ENCODE results near the gene ZNF428. TPM values are rescaled to one million over a fixed set of nuclear protein-coding genes. Genes with fewer than 3 reads are reported as not detected.

ZNF428 gene
- total RNA-seq, 6 experiments from 2014 or later = 10.9 to 16.7 (median 13.3) TPM

- Histone ChIP-seq H3K9me3 (no peaks in the 10 kb centered on the region), H3K27ac (no peak overlapping the region), H3K36me3 (no peaks in the 10 kb centered on the region), H3K4me1 (peaks cover 0 to 3% (median under 1%) of the 10 kb centered on the region in 4 donors), H3K27me3 (no peaks in the 10 kb centered on the region), H3K4me3 (no peak overlapping the region)
- intact Hi-C loops (cut with DNase I) = no loop called here
- no peak for ATAC-seq
- DNase-seq = no peak
- 88% methylated on average over 5 of the region's 5 CpGs for WGBS (ENCODE audit: insufficient coverage, low coverage, low lambda C conversion rate, missing lambda C conversion rate)
- TF ChIP-seq CTCF (IDR thresholded peaks at IDR 0.05) (no peak), POLR2A (IDR thresholded peaks at IDR 0.05) (no peak)
These were observed 49.8 kb downstream of the ZNF428 start for GRCh38 chr19:43569657-43570056.

GRCh38 chr19:43564800-43565199 lies 54.6 kb downstream of the ZNF428 start:
- intact Hi-C loops (cut with DNase I) = no loop called here
- WGBS (ENCODE audit: insufficient coverage, low coverage, low lambda C conversion rate, missing lambda C conversion rate) = 71% methylated on average over 6 of the region's 9 CpGs
- no peak for TF ChIP-seq POLR2A (IDR thresholded peaks at IDR 0.05)
- TF ChIP-seq CTCF (IDR thresholded peaks at IDR 0.05) = no peak
- ATAC-seq (no peak), DNase-seq (no peak)
- Histone ChIP-seq H3K4me3 (no peak overlapping the region), H3K27ac (no peak overlapping the region), H3K9me3 (no peaks in the 10 kb centered on the region), H3K4me1 (no peaks in the 10 kb centered on the region), H3K27me3 (no peaks in the 10 kb centered on the region), H3K36me3 (no peaks in the 10 kb centered on the region)

GRCh38 chr19:43563816-43564457 lies 55.5 kb downstream of the ZNF428 start:
- no peak overlapping the region for H3K27ac ChIP-seq
- H3K9me3 ChIP-seq = no peaks in the 10 kb centered on the region
- no peaks in the 10 kb centered on the region for H3K4me1 ChIP-seq
- WGBS (ENCODE audit: insufficient coverage, low coverage, low lambda C conversion rate, missing lambda C conversion rate) = 90% methylated on average over 10 of the region's 10 CpGs
- TF ChIP-seq CTCF (IDR thresholded peaks at IDR 0.05) = no peak
- no peak for TF ChIP-seq POLR2A (IDR thresholded peaks at IDR 0.05)
- DNase-seq = no peak
- H3K36me3 ChIP-seq = no peaks in the 10 kb centered on the region
- ATAC-seq = no peak
- no peaks in the 10 kb centered on the region for H3K27me3 ChIP-seq
- H3K4me3 ChIP-seq = no peak overlapping the region
- intact Hi-C loops (cut with DNase I) = no loop called here

- TF ChIP-seq POLR2A (IDR thresholded peaks at IDR 0.05) (no peak), CTCF (IDR thresholded peaks at IDR 0.05) (no peak)
- Histone ChIP-seq H3K4me3 (no peak overlapping the region), H3K4me1 (no peaks in the 10 kb centered on the region), H3K36me3 (no peaks in the 10 kb centered on the region), H3K9me3 (no peaks in the 10 kb centered on the region), H3K27ac (peak overlapping the region in 1 of 3 donors; percentile 10), H3K27me3 (no peaks in the 10 kb centered on the region)
- DNase-seq = peak; percentile 63 to 72 (median 69)
- intact Hi-C loops (cut with DNase I) = no loop called here
- peak; percentile 65 to 78 (median 69) for ATAC-seq
- WGBS (ENCODE audit: insufficient coverage, low coverage, low lambda C conversion rate, missing lambda C conversion rate) = 47% methylated on average over 8 of the region's 14 CpGs
These were observed 56.7 kb downstream of the ZNF428 start for GRCh38 chr19:43562698-43563241.

Data from right lobe of liver (tissue), 6 donors.